ENCODE results near the gene PTGS1. TPM values are rescaled to one million over a fixed set of nuclear protein-coding genes. Genes with fewer than 3 reads are reported as not detected.
"Not testable (repeated sequence)": the region's sequence is repeated elsewhere in the genome, so short reads cannot be mapped to it uniquely, and the experiment has no call there.

Gene PTGS1
- total and polyA plus RNA-seq, 2 of the 13 experiments (the other 11 are each of a cell fraction or from before 2014, with no cell fraction given), result 0.07 to 0.08 TPM

DNA sequence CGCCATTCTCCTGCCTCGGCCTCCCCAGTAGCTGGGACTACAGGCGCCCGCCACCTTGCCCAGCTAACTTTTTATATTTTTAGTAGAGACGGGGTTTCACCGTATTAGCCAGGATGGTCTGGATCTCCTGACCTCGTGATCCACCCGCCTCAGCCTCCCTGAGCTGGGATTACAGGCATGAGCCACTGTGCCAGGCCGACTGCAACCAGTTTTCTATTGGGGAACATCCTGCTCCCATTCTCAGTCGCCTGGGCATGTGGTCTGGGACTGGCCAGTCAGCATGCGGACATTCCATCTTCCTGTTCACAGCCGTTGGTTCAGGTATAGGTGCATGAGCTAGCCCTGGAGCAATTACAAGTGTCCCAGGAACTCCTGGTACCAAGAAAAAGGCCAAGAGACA lies 7.7 kb upstream of the PTGS1 start:
- H3K79me2 ChIP-seq (ENCODE audit: insufficient read depth, low read length); H2AFZ ChIP-seq (ENCODE audit: low read length); intact Hi-C loops (cut with micrococcal nuclease; ENCODE audit: unreplicated experiment); H3K4me3 ChIP-seq (replicated peaks in 1 of 3; ENCODE audit: insufficient read depth in 1 of 3, low read depth in 2 of 3, low read length in 3 of 3); H3K36me3 ChIP-seq (replicated peaks in 1 of 2; ENCODE audit: control insufficient read depth in 1 of 2, insufficient read depth in 2 of 2, low read length in 2 of 2); H3K9me3 ChIP-seq (ENCODE audit: low read length); FAIRE-seq; POLR2A ChIA-PET; H3K27ac ChIP-seq (ENCODE audit: extremely low read length, insufficient read depth, low read length); ATAC-seq; DNase-seq (ENCODE audit: low spot score); H4K20me1 ChIP-seq (ENCODE audit: insufficient read depth, low read length); H3K4me1 ChIP-seq (ENCODE audit: insufficient read depth, low read length); CTCF ChIA-PET (ENCODE audit: low intra/inter-chr PET ratio, low total read pairs); H3K9ac ChIP-seq (ENCODE audit: insufficient read depth, low read depth, low read length); H3K4me2 ChIP-seq (ENCODE audit: low read depth, low read length); BruUV-seq (replicated peaks): not testable (repeated sequence)
- 44% methylated on average over 12 of the region's 12 CpGs for WGBS (ENCODE audit: low lambda C conversion rate)
- peaks cover 0 to 13% of the 10 kb centered on the region in 2 experiments; a peak in 3 of 5 replicates for H3K27me3 ChIP-seq (ENCODE audit: control insufficient read depth in 1 of 2, insufficient read depth in 2 of 2, low read length in 2 of 2)
- in situ Hi-C loops (cut with HindIII; ENCODE audit: extremely low pct_ligation_motif_present, low pct_unique_long_range_greater_than_20kb), result loop anchor here (25.0 kb wide), 1 partner anchor 449 kb away; the partner anchor contains the start of gene OR1K1

DNA sequence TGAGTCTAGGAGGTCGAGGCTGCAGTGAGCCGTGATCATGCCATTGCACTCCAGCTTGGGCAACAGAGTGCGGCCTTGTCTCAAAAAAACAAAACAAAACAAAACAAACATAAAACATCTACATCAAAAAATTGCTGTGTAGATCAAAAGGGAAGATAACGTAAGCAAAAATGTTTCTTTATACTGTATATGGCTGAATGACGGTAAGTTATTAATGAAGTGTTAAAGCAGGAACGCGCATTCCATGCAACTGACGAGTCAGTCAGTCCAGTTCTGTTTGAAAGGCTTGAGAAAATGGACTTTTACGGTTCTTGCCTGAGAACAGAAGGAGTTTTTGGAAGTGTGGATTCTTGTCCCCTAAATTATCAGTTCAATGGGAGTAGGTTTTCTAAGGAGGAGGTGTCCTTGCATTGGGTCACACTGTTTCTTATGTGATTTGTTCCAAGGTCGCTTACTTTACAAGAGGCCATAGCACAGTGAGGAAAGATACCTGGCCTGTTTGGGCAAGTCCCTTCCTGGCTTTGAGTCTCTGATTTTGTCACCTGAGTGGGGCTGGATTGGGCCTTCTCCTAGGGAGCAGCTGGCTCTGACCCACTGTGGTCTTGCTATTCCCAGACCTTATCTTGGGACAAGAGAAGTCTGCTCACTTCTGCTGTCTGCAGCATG lies 6.6 kb upstream of the PTGS1 start:
- ATAC-seq (no peak), DNase-seq (ENCODE audit: low spot score) (no peak), FAIRE-seq (no peak)
- no TSS peak for BruUV-seq (replicated peaks)
- 63% methylated on average over 10 of the region's 10 CpGs for WGBS (ENCODE audit: low lambda C conversion rate)
- H3K27ac ChIP-seq (ENCODE audit: extremely low read length, insufficient read depth, low read length), result no peak overlapping the region
- no peaks in the 10 kb centered on the region for H4K20me1 ChIP-seq (ENCODE audit: insufficient read depth, low read length)
- no peak overlapping the region for H3K4me3 ChIP-seq (replicated peaks in 1 of 3; ENCODE audit: insufficient read depth in 1 of 3, low read depth in 2 of 3, low read length in 3 of 3)
- no peaks in the 10 kb centered on the region for H3K36me3 ChIP-seq (replicated peaks in 1 of 2; ENCODE audit: control insufficient read depth in 1 of 2, insufficient read depth in 2 of 2, low read length in 2 of 2)
- intact Hi-C loops (cut with micrococcal nuclease; ENCODE audit: unreplicated experiment), result no loop called here
- POLR2A ChIA-PET, result no interaction called here
- no peak overlapping the region for H3K9ac ChIP-seq (ENCODE audit: insufficient read depth, low read depth, low read length)
- 0 out of 2 replicates have a peak, but pooled peaks cover 4% of the 10 kb centered on the region for H3K4me1 ChIP-seq (ENCODE audit: insufficient read depth, low read length)
- CTCF ChIA-PET (ENCODE audit: low intra/inter-chr PET ratio, low total read pairs), result no interaction called here
- H3K27me3 ChIP-seq (ENCODE audit: control insufficient read depth in 1 of 2, insufficient read depth in 2 of 2, low read length in 2 of 2), result peaks cover 0 to 13% of the 10 kb centered on the region in 2 experiments; a peak in 3 of 5 replicates
- no peak overlapping the region for H2AFZ ChIP-seq (ENCODE audit: low read length)
- H3K9me3 ChIP-seq (ENCODE audit: low read length), result no peaks in the 10 kb centered on the region
- in situ Hi-C loops (cut with HindIII; ENCODE audit: extremely low pct_ligation_motif_present, low pct_unique_long_range_greater_than_20kb), result loop anchor here (25.0 kb wide), 1 partner anchor 448 kb away; the partner anchor contains the start of gene OR1K1
- no peaks in the 10 kb centered on the region for H3K79me2 ChIP-seq (ENCODE audit: insufficient read depth, low read length)
- no peak overlapping the region for H3K4me2 ChIP-seq (ENCODE audit: low read depth, low read length)
- TF ChIP-seq, protein P1, sequence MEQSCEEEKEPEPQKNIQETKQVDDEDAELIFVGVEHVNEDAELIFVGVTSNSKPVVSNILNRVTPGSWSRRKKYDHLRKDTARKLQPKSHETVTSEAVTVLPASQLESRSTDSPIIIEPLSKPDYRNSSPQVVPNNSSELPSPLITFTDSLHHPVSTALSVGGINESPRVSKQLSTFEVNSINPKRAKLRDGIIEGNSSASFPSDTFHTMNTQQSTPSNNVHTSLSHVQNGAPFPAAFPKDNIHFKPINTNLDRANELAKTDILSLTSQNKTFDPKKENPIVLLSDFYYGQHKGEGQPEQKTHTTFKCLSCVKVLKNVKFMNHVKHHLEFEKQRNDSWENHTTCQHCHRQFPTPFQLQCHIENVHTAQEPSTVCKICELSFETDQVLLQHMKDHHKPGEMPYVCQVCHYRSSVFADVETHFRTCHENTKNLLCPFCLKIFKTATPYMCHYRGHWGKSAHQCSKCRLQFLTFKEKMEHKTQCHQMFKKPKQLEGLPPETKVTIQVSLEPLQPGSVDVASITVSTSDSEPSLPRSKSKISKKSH (CRISPR knock-in tag; IDR thresholded peaks at IDR 0.05; ENCODE audit: borderline replicate concordance), result no peak
- TF ChIP-seq, protein P2, sequence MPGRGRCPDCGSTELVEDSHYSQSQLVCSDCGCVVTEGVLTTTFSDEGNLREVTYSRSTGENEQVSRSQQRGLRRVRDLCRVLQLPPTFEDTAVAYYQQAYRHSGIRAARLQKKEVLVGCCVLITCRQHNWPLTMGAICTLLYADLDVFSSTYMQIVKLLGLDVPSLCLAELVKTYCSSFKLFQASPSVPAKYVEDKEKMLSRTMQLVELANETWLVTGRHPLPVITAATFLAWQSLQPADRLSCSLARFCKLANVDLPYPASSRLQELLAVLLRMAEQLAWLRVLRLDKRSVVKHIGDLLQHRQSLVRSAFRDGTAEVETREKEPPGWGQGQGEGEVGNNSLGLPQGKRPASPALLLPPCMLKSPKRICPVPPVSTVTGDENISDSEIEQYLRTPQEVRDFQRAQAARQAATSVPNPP (CRISPR knock-in tag; IDR thresholded peaks at IDR 0.05), result no peak
- TF ChIP-seq HES4 (CRISPR knock-in tag; IDR thresholded peaks at IDR 0.05; ENCODE audit: borderline replicate concordance) (no peak), PHF21A (CRISPR knock-in tag; IDR thresholded peaks at IDR 0.05) (no peak), SP2 (CRISPR knock-in tag; IDR thresholded peaks at IDR 0.05) (no peak), ZFP36L2 (CRISPR knock-in tag; IDR thresholded peaks at IDR 0.05) (no peak), PAWR (CRISPR knock-in tag; IDR thresholded peaks at IDR 0.05; ENCODE audit: borderline replicate concordance) (no peak), ZKSCAN1 (IDR thresholded peaks at IDR 0.05; ENCODE audit: low read length) (no peak)
- TF ChIP-seq, protein P3, sequence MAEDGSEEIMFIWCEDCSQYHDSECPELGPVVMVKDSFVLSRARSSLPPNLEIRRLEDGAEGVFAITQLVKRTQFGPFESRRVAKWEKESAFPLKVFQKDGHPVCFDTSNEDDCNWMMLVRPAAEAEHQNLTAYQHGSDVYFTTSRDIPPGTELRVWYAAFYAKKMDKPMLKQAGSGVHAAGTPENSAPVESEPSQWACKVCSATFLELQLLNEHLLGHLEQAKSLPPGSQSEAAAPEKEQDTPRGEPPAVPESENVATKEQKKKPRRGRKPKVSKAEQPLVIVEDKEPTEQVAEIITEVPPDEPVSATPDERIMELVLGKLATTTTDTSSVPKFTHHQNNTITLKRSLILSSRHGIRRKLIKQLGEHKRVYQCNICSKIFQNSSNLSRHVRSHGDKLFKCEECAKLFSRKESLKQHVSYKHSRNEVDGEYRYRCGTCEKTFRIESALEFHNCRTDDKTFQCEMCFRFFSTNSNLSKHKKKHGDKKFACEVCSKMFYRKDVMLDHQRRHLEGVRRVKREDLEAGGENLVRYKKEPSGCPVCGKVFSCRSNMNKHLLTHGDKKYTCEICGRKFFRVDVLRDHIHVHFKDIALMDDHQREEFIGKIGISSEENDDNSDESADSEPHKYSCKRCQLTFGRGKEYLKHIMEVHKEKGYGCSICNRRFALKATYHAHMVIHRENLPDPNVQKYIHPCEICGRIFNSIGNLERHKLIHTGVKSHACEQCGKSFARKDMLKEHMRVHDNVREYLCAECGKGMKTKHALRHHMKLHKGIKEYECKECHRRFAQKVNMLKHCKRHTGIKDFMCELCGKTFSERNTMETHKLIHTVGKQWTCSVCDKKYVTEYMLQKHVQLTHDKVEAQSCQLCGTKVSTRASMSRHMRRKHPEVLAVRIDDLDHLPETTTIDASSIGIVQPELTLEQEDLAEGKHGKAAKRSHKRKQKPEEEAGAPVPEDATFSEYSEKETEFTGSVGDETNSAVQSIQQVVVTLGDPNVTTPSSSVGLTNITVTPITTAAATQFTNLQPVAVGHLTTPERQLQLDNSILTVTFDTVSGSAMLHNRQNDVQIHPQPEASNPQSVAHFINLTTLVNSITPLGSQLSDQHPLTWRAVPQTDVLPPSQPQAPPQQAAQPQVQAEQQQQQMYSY (CRISPR knock-in tag; IDR thresholded peaks at IDR 0.05), result no peak

All from HepG2 (cell line).